HG02798 (cell line): ENCODE results near the gene RABAC1.
"Not testable (repeated sequence)": the region's sequence is repeated elsewhere in the genome, so short reads cannot be mapped to it uniquely, and the experiment has no call there.

Experiments used
- ATAC-seq: cut with Tn5 transposase; IDR thresholded peaks from one replicate; pipeline ENCODE4 v1.9.1; 2021; ENCODE audit warnings: mild to moderate bottlenecking; ENCODE audit not compliant: unreplicated experiment, poor library complexity

The RABAC1 gene

GRCh38 chr19:41955521-41955920 is 3.6 kb downstream of the RABAC1 start:
- ATAC-seq: no peak

GRCh38 chr19:41951686-41952172 is 7.4 kb downstream of the RABAC1 start:
- ATAC-seq: no peak

- ATAC-seq: no peak
Measured at GRCh38 chr19:41947091-41947490, 12.0 kb downstream of the RABAC1 start.

- peak; percentile 83 for ATAC-seq
Measured at GRCh38 chr19:41945135-41945766, 13.9 kb downstream of the RABAC1 start.

- no peak for ATAC-seq
Measured at GRCh38 chr19:41944336-41944735, 14.8 kb downstream of the RABAC1 start.

GRCh38 chr19:41941410-41942202 is 17.5 kb downstream of the RABAC1 start:
- no peak for ATAC-seq

- ATAC-seq: no peak
Measured at GRCh38 chr19:41940731-41941409, 18.3 kb downstream of the RABAC1 start.

- ATAC-seq: no peak
Measured at GRCh38 chr19:41939861-41940730, 19.0 kb downstream of the RABAC1 start.

- not testable (repeated sequence) for ATAC-seq
Measured at GRCh38 chr19:41939209-41939608, 19.9 kb downstream of the RABAC1 start.

- ATAC-seq: no peak
Measured at GRCh38 chr19:41937525-41938468, 21.3 kb downstream of the RABAC1 start.

- no peak for ATAC-seq
Measured at GRCh38 chr19:41936961-41937360, 22.2 kb downstream of the RABAC1 start.

GRCh38 chr19:41936416-41936850 is 22.7 kb downstream of the RABAC1 start:
- no peak for ATAC-seq

- ATAC-seq: no peak
Measured at GRCh38 chr19:41935760-41936415, 23.2 kb downstream of the RABAC1 start.

GRCh38 chr19:41934849-41935374 is 24.2 kb downstream of the RABAC1 start:
- no peak for ATAC-seq

GRCh38 chr19:41933693-41934426 is 25.3 kb downstream of the RABAC1 start:
- no peak for ATAC-seq

GRCh38 chr19:41932720-41933332 is 26.3 kb downstream of the RABAC1 start:
- no peak for ATAC-seq

GRCh38 chr19:41932259-41932719 is 26.8 kb downstream of the RABAC1 start:
- no peak for ATAC-seq
